ENCODE results near the gene DCBLD2. TPM values are rescaled to one million over a fixed set of nuclear protein-coding genes. Genes with fewer than 3 reads are reported as not detected.
A peak's percentile ranks its signal among the peaks of the same experiment; 100 is the strongest.

Gene DCBLD2
- total RNA-seq, 1 donor from 2014 or later, result 43.1 TPM

GRCh38 chr3:98754483-98754882 is 147.0 kb downstream of the DCBLD2 start:
- ATAC-seq, result peak; percentile 83
- no peak for DNase-seq

GRCh38 chr3:98750276-98750919 is 151.1 kb downstream of the DCBLD2 start:
- DNase-seq (no peak), ATAC-seq (peak; percentile 79)
- intact Hi-C loops (cut with micrococcal nuclease), result no loop called here

More at GRCh38 chr3:98754483-98754882, 147.0 kb downstream of the DCBLD2 start:
- intact Hi-C loops (cut with micrococcal nuclease), result no loop called here

GRCh38 chr3:98746882-98747281 is 154.6 kb downstream of the DCBLD2 start:
- ATAC-seq (peak; percentile 27), DNase-seq (no peak)
- intact Hi-C loops (cut with micrococcal nuclease), result no loop called here

GRCh38 chr3:98746122-98746521 is 155.4 kb downstream of the DCBLD2 start:
- DNase-seq, result no peak
- intact Hi-C loops (cut with micrococcal nuclease), result no loop called here
- ATAC-seq, result no peak

Other genes starting within 250 kb of the DCBLD2 start
- gene ST3GAL6, start 138.4 kb downstream of the DCBLD2 start, total RNA-seq, result 27.0 TPM